ENCODE measurements around the gene EXOC8. TPM values are rescaled to one million over a fixed set of nuclear protein-coding genes. Genes with fewer than 3 reads are reported as not detected.

EXOC8 gene
- total RNA-seq, 1 experiment from 2014 or later = 12.7 TPM

GRCh38 chr1:231363624-231364023 is 26.0 kb upstream of the EXOC8 start:
- Histone ChIP-seq H3K4me3 (replicated peaks in 1 of 2; ENCODE audit: low read depth in 1 of 2, low read length in 2 of 2) (no peak overlapping the region), H3K79me2 (ENCODE audit: insufficient read depth, low read length) (peaks cover 22% of the 10 kb centered on the region), H4K20me1 (ENCODE audit: insufficient read depth) (0 out of 2 replicates have a peak, but pooled peaks cover 9% of the 10 kb centered on the region), H3K4me2 (ENCODE audit: low read length) (no peak overlapping the region), H2AFZ (ENCODE audit: low read depth, low read length, poor library complexity, severe bottlenecking) (no peak overlapping the region), H3K9me3 (ENCODE audit: control insufficient read depth in 1 of 2, insufficient read depth in 1 of 2, low read depth in 1 of 2, low read length in 2 of 2) (no peaks in the 10 kb centered on the region), H3K27ac (ENCODE audit: low read depth, low read length) (no peak overlapping the region), H3K27me3 (ENCODE audit: insufficient read depth, low read length) (no peaks in the 10 kb centered on the region), H3K36me3 (ENCODE audit: control insufficient read depth in 1 of 2, insufficient read depth in 2 of 2, low read length in 2 of 2) (peaks cover 5% of the 10 kb centered on the region in 2 experiments; a peak in 1 of 4 replicates), H3K9ac (ENCODE audit: low read length) (no peak overlapping the region), H3K9me2 (ENCODE audit: insufficient read depth) (no peaks in the 10 kb centered on the region), H3K4me1 (ENCODE audit: control insufficient read depth in 1 of 2, insufficient read depth in 2 of 2, low read length in 2 of 2) (no peaks in the 10 kb centered on the region)
- intact Hi-C loops (cut with micrococcal nuclease) = no loop called here
- no peak for TF ChIP-seq ELF1 (IDR thresholded peaks at IDR 0.05; ENCODE audit: borderline replicate concordance, low read depth)
- TF ChIP-seq MAX (IDR thresholded peaks at IDR 0.05) = no peak
- TF ChIP-seq SP1 (IDR thresholded peaks at IDR 0.05; ENCODE audit: low read depth) = no peak
- no peak for TF ChIP-seq EZH2 (IDR thresholded peaks at IDR 0.05)
- TF ChIP-seq ZBTB33 (IDR thresholded peaks at IDR 0.05; ENCODE audit: extremely low read depth, insufficient replicate concordance, low read length) = no peak
- TF ChIP-seq ZFX (IDR thresholded peaks at IDR 0.05) = no peak
- no peak for TF ChIP-seq TCF7L2 (IDR thresholded peaks at IDR 0.05; ENCODE audit: borderline replicate concordance, extremely low read depth, insufficient read depth, insufficient read length)
- TF ChIP-seq POLR2A (IDR thresholded peaks at IDR 0.05; ENCODE audit: borderline replicate concordance, extremely low read depth, insufficient read depth, insufficient read length) = no peak
- TF ChIP-seq REST (IDR thresholded peaks at IDR 0.05; ENCODE audit: low read depth) = no peak
- DNase-seq (ENCODE audit: low read depth, low spot score) (no peak), ATAC-seq (no peak)
- no TSS peak for BruUV-seq (replicated peaks)
- CTCF ChIA-PET = no interaction called here
- RAD21 ChIA-PET (ENCODE audit: low non-redundant PET in 1 of 2, low total read pairs in 2 of 2, uncharacterized antibody in 2 of 2, unreplicated experiment in 2 of 2) = interaction anchor here in 1 of 2 experiments (0.6 kb wide), 1 partner anchor 168 kb away, joined by 3 read pairs; no protein-coding TSS in a partner anchor
- POLR2A ChIA-PET = no interaction called here

All from HCT116 (cell line).